H9 (cell line): ENCODE results near the gene CCBE1. TPM values are rescaled to one million over a fixed set of nuclear protein-coding genes. Genes with fewer than 3 reads are reported as not detected.

Source experiments
- DNase-seq: peaks from one replicate; pipeline ENCODE4 v3.0.0-alpha.2; 2017
- H2AFZ ChIP-seq: one replicate; pipeline ENCODE4 v1.6.1; 2013; ENCODE audit warnings: mild to moderate bottlenecking, low read length, control low read depth, moderate library complexity
- H2AK5ac ChIP-seq: 2 replicates; pipeline ENCODE4 v1.6.1; 2013; ENCODE audit warnings: low read length, control low read depth, mixed read lengths; ENCODE audit not compliant: insufficient read length
- H2BK120ac ChIP-seq: one replicate; pipeline ENCODE4 v1.6.1; 2013; ENCODE audit warnings: low read depth, mild to moderate bottlenecking, low read length, control low read depth, inconsistent platforms; ENCODE audit not compliant: poor library complexity, severe bottlenecking
- H2BK12ac ChIP-seq: 2 replicates; pipeline ENCODE4 v1.6.1; 2013; ENCODE audit warnings: low read length, control low read depth, mixed read lengths, low read depth; ENCODE audit not compliant: insufficient read length
- H2BK15ac ChIP-seq: 2 replicates; pipeline ENCODE4 v1.6.1; 2013; ENCODE audit warnings: low read depth, low read length, control low read depth
- H2BK20ac ChIP-seq: one replicate; pipeline ENCODE4 v1.6.1; 2013; ENCODE audit warnings: low read depth, mild to moderate bottlenecking, low read length, control low read depth, inconsistent platforms; ENCODE audit not compliant: poor library complexity, severe bottlenecking
- H2BK5ac ChIP-seq: 2 replicates; pipeline ENCODE4 v1.6.1; 2013; ENCODE audit warnings: low read length, control low read depth, mixed read lengths; ENCODE audit not compliant: insufficient read length
- H3K14ac ChIP-seq: 2 replicates; pipeline ENCODE4 v1.6.1; 2013; ENCODE audit warnings: low read length, control low read depth; ENCODE audit not compliant: insufficient read depth
- H3K18ac ChIP-seq: 2 replicates; pipeline ENCODE4 v1.6.1; 2013; ENCODE audit warnings: low read depth, mild to moderate bottlenecking, mixed read lengths, low read length, control low read depth; ENCODE audit not compliant: insufficient read length
- H3K23ac ChIP-seq: 2 replicates; pipeline ENCODE4 v1.6.1; 2013; ENCODE audit warnings: low read length, control low read depth, mixed read lengths, low read depth; ENCODE audit not compliant: insufficient read length
- H3K23me2 ChIP-seq: 2 replicates; pipeline ENCODE4 v1.6.1; 2013; ENCODE audit warnings: low read depth, mild to moderate bottlenecking, mixed read lengths, low read length, control low read depth; ENCODE audit not compliant: insufficient read length, poor library complexity, severe bottlenecking
- H3K27ac ChIP-seq: 2 replicates; pipeline ENCODE4 v1.5.1; 2013; ENCODE audit warnings: low read length, control low read depth, mixed read lengths, low read depth; ENCODE audit not compliant: insufficient read length
- H3K27me3 ChIP-seq: 2 replicates; pipeline ENCODE4 v1.6.1; 2013; ENCODE audit warnings: low read length, control low read depth, inconsistent platforms; ENCODE audit not compliant: insufficient read depth
- H3K4ac ChIP-seq: 2 replicates; pipeline ENCODE4 v1.6.1; 2013; ENCODE audit warnings: low read depth, mild to moderate bottlenecking, control low read depth, inconsistent platforms, low read length, moderate library complexity
- H3K4me1 ChIP-seq: 2 replicates; pipeline ENCODE4 v1.6.1; 2013; ENCODE audit warnings: low read length, control low read depth, inconsistent platforms; ENCODE audit not compliant: insufficient read depth
- H3K4me2 ChIP-seq: 2 replicates; pipeline ENCODE4 v1.6.1; 2013; ENCODE audit warnings: low read length, control low read depth, mixed read lengths; ENCODE audit not compliant: insufficient read length, insufficient read depth
- H3K56ac ChIP-seq: 2 replicates; pipeline ENCODE4 v1.6.1; 2013; ENCODE audit warnings: low read depth, mild to moderate bottlenecking, mixed read lengths, low read length, control low read depth; ENCODE audit not compliant: insufficient read length
- H3K79me1 ChIP-seq: 2 replicates; pipeline ENCODE4 v1.6.1; 2013; ENCODE audit warnings: low read depth, mild to moderate bottlenecking, moderate library complexity, low read length, control low read depth, inconsistent platforms; ENCODE audit not compliant: insufficient read depth, poor library complexity, severe bottlenecking
- H3K79me2 ChIP-seq: 2 replicates; pipeline ENCODE4 v1.6.1; 2013; ENCODE audit warnings: low read length, control low read depth, inconsistent platforms; ENCODE audit not compliant: insufficient read depth
- H3K9ac ChIP-seq: 2 replicates; pipeline ENCODE4 v1.6.1; 2013; ENCODE audit warnings: low read length, control low read depth, mixed read lengths; ENCODE audit not compliant: insufficient read length; ENCODE audit errors: extremely low read depth
- H3K9me3 ChIP-seq: one replicate; pipeline ENCODE4 v1.6.1; 2013; ENCODE audit warnings: low read depth, low read length, inconsistent platforms; ENCODE audit not compliant: control insufficient read depth
- H3T11ph ChIP-seq: one replicate; pipeline ENCODE4 v1.6.1; 2013; ENCODE audit warnings: mild to moderate bottlenecking, low read length, control low read depth, inconsistent platforms
- H4K20me1 ChIP-seq: one replicate; pipeline ENCODE4 v1.6.1; 2013; ENCODE audit not compliant: control insufficient read depth, insufficient read length, insufficient read depth
- H4K5ac ChIP-seq: 2 replicates; pipeline ENCODE4 v1.6.1; 2013; ENCODE audit warnings: low read depth, mild to moderate bottlenecking, mixed read lengths, low read length, control low read depth; ENCODE audit not compliant: insufficient read length
- H4K8ac ChIP-seq: replicated peaks from 2 replicates; pipeline ENCODE4 v1.6.1; 2013; ENCODE audit warnings: low read length, control low read depth, mixed read lengths, low read depth; ENCODE audit not compliant: insufficient read length
- H4K91ac ChIP-seq: 2 replicates; pipeline ENCODE4 v1.6.1; 2013; ENCODE audit warnings: low read depth, mild to moderate bottlenecking, moderate library complexity, mixed read lengths, low read length, control low read depth; ENCODE audit not compliant: insufficient read length
- H3K27ac Mint-ChIP-seq, 3 experiments: 2 replicates in 2 of 3; 3 replicates in 1 of 3; pipeline ENCODE4 v1.8.0; 2020 to 2021; ENCODE audit warnings: mixed read lengths in 3 of 3, mild to moderate bottlenecking in 1 of 3, moderate library complexity in 1 of 3
- H3K27me3 Mint-ChIP-seq: 2 replicates; pipeline ENCODE4 v1.8.0; 2021; ENCODE audit warnings: low read depth, mild to moderate bottlenecking, moderate library complexity, mixed read lengths
- H3K36me3 Mint-ChIP-seq, 3 experiments: 2 replicates in 2 of 3; 3 replicates in 1 of 3; pipeline ENCODE4 v1.8.0; 2020 to 2021; ENCODE audit warnings: low read depth in 3 of 3, mixed read lengths in 3 of 3; ENCODE audit not compliant: insufficient read depth in 1 of 3
- H3K4me1 Mint-ChIP-seq, 2 experiments: 2 replicates each; pipeline ENCODE4 v1.8.0; 2020; ENCODE audit warnings: mixed read lengths in 2 of 2
- H3K4me3 Mint-ChIP-seq, 2 experiments: 2 replicates in 1 of 2; 3 replicates in 1 of 2; pipeline ENCODE4 v1.8.0; 2020 to 2021; ENCODE audit warnings: mild to moderate bottlenecking in 2 of 2, mixed read lengths in 2 of 2, moderate library complexity in 1 of 2
- H3K9me3 Mint-ChIP-seq, 2 experiments: 2 replicates in 1 of 2; 3 replicates in 1 of 2; pipeline ENCODE4 v1.8.0; 2020; ENCODE audit warnings: mild to moderate bottlenecking in 2 of 2, mixed read lengths in 2 of 2, moderate library complexity in 1 of 2
- CTCF ChIP-seq: fragments of 200-600 bp; sonication (generic); conservative IDR thresholded peaks from 3 replicates; pipeline ENCODE4 v1.8.0; 2021; ENCODE audit warnings: antibody characterized with exemption, mild to moderate bottlenecking
- WGBS: extraction: QIAGEN DNeasy Blood & Tissue Kit; methylation state at CpG from one replicate; pipeline ENCODE4 v1.1.7; 2013; ENCODE audit warnings: missing lambda C conversion rate, low lambda C conversion rate, mixed read lengths; ENCODE audit not compliant: insufficient read length; ENCODE audit errors: extremely low coverage; 5-methylcytosine and 5-hydroxymethylcytosine counted together
- total RNA-seq: library from RNA; stranded (reverse); gene quantifications from 2 replicates; pipeline ENCODE4 v1.2.1, GENCODE V29; 2021

Gene CCBE1
- total RNA-seq, 1 experiment from 2014 or later = 0.39 TPM

DNA sequence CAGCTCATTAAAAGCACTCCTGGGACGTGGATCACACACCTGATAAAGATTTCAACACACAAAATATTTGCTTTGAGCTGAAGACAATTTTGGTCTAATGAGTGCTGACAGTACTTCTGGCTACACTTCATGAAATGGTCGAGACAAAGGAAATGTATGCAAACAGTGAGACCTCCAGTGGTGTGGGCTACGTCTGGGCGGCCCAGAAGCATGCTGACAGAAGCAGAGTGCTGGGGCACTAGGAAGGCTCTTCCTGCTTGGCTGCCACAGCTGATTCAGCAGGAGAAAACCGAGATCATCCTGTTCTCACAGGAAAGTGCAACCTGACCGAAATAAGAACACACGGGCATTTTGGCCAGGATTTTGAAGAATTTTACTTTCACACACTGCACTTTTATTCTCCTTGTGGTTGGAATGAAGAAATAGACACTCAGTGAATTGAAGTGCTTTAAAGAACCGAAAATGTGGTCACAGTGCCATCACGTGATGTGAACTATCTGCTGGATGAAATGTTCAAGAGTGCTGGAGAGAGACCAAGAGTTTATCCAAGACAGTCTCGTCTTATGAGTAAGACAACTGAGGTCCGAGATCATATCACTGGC is 149.5 kb downstream of the CCBE1 start:
- no peak overlapping the region for H3K27ac Mint-ChIP-seq

More for the DNA sequence above, 149.5 kb downstream of the CCBE1 start:
- Histone ChIP-seq H2AK5ac (no peak overlapping the region), H2BK120ac (no peak overlapping the region), H2AFZ (no peak overlapping the region), H3K9me3 (no peaks in the 10 kb centered on the region), H3K56ac (no peak overlapping the region), H3K9ac (no peak overlapping the region), H3K27me3 (no peaks in the 10 kb centered on the region), H2BK20ac (no peak overlapping the region), H4K91ac (no peak overlapping the region), H3K4me1 (peaks cover 4% of the 10 kb centered on the region; the same call in 1 of the 2 replicates), H3K18ac (no peak overlapping the region), H3K4ac (no peak overlapping the region), H2BK5ac (no peak overlapping the region), H4K8ac (no peak overlapping the region), H3K79me2 (no peaks in the 10 kb centered on the region), H2BK15ac (no peak overlapping the region), H3T11ph (no peak overlapping the region), H3K4me2 (no peak overlapping the region), H4K5ac (no peak overlapping the region), H3K23ac (no peak overlapping the region), H3K23me2 (no peaks in the 10 kb centered on the region), H3K14ac (no peak overlapping the region), H4K20me1 (no peaks in the 10 kb centered on the region), H2BK12ac (no peak overlapping the region), H3K27ac (no peak overlapping the region), H3K79me1 (no peaks in the 10 kb centered on the region)
- peak; percentile 51 for DNase-seq
- Mint-ChIP-seq H3K27me3 (no peaks in the 10 kb centered on the region; the same call in 1 of the 2 replicates), H3K4me1 (peaks cover 18 to 19% of the 10 kb centered on the region in 2 experiments), H3K9me3 (no peaks in the 10 kb centered on the region), H3K4me3 (no peak overlapping the region), H3K36me3 (no peaks in the 10 kb centered on the region)
- no CpG with 5 or more reads among the region's 11 CpGs for WGBS
- no peak for TF ChIP-seq CTCF
